HCT116 (cell line): ENCODE data around the gene ARL6IP4. TPM values are rescaled to one million over a fixed set of nuclear protein-coding genes. Genes with fewer than 3 reads are reported as not detected.
A peak's percentile ranks its signal among the peaks of the same experiment; 100 is the strongest.

Experiments
- ATAC-seq: fragments of 200-7000 bp; cut with Tn5 transposase; 2 replicates; pipeline ENCODE4 v1.9.1; 2020; ENCODE audit warnings: mild to moderate bottlenecking, moderate library complexity
- BruUV-seq: library from RNA; stranded (reverse); fragments of 400-500 nt; replicated peaks from 2 replicates; lab custom pipeline; 2021; lab: Mats Ljungman, UMichigan
- CTCF ChIA-PET: fragments of 300-600 bp; sonication (Branson Sonifier 250); formaldehyde crosslinking; loops from one replicate; lab custom pipeline; 2021; ENCODE audit warnings: antibody characterized with exemption; lab: Charles Lee
- POLR2A ChIA-PET: fragments of 300-600, 350-600 bp; sonication (Branson Sonifier 250); formaldehyde crosslinking; loops from one replicate; lab custom pipeline; 2021; ENCODE audit warnings: antibody characterized with exemption; lab: Charles Lee
- RAD21 ChIA-PET, 2 experiments: fragments of 300-600 bp; sonication (Branson Sonifier 250); formaldehyde crosslinking; loops; one replicate each; lab custom pipeline; 2023; ENCODE audit warnings: low total read pairs in 2 of 2; ENCODE audit not compliant: uncharacterized antibody in 2 of 2, unreplicated experiment in 2 of 2, low non-redundant PET in 1 of 2; lab: Charles Lee
- DNase-seq: peaks from one replicate; pipeline ENCODE4 v3.0.0-alpha.2; 2010; ENCODE audit warnings: low read depth, low spot score
- H2AFZ ChIP-seq: fragments of 200-600 bp; shearing (Covaris generic), sonication (generic); 2 replicates; pipeline ENCODE4 v1.6.1; 2017; ENCODE audit warnings: low read depth, mixed run types, mixed read lengths, antibody characterized with exemption, low read length; ENCODE audit not compliant: poor library complexity, severe bottlenecking
- H3K27ac ChIP-seq: 2 replicates; pipeline ENCODE4 v1.5.1; 2012; ENCODE audit warnings: low read depth, low read length
- H3K27me3 ChIP-seq: fragments of 200-600 bp; sonication (generic); 2 replicates; pipeline ENCODE4 v1.6.1; 2016; ENCODE audit warnings: mixed run types, low read length, mixed read lengths; ENCODE audit not compliant: insufficient read depth
- H3K36me3 ChIP-seq, 2 experiments: fragments of 200-500 bp in 1 of 2; fragments of 200-600 bp in 1 of 2; sonication (Bioruptor generic) in 1 of 2; sonication (generic) in 1 of 2; 2 replicates each; pipeline versions ENCODE4 v1.5.1 to v1.6.1; 2014 to 2016; ENCODE audit warnings: low read length in 2 of 2, inconsistent platforms in 1 of 2, mixed read lengths in 1 of 2, mixed run types in 1 of 2; ENCODE audit not compliant: insufficient read depth in 2 of 2, control insufficient read depth in 1 of 2
- H3K4me1 ChIP-seq, 2 experiments: fragments of 200-600 bp in 1 of 2; sonication (generic) in 1 of 2; 2 replicates each; pipeline versions ENCODE4 v1.5.1 to v1.6.1; 2012 to 2017; ENCODE audit warnings: low read length in 2 of 2, inconsistent platforms in 1 of 2, mild to moderate bottlenecking in 1 of 2, mixed read lengths in 1 of 2, mixed run types in 1 of 2, moderate library complexity in 1 of 2; ENCODE audit not compliant: insufficient read depth in 2 of 2, control insufficient read depth in 1 of 2
- H3K4me2 ChIP-seq: fragments of 200-600 bp; sonication (generic); 2 replicates; pipeline ENCODE4 v1.6.1; 2017; ENCODE audit warnings: mixed run types, low read length, mixed read lengths
- H3K4me3 ChIP-seq, 2 experiments: fragments of 200-600 bp in 1 of 2; sonication (generic) in 1 of 2; replicated peaks in 1 of 2; 2 replicates each; pipeline ENCODE4 v1.5.1; 2011 to 2016; ENCODE audit warnings: low read length in 2 of 2, control low read depth in 1 of 2, low read depth in 1 of 2, mild to moderate bottlenecking in 1 of 2, mixed read lengths in 1 of 2, mixed run types in 1 of 2
- H3K79me2 ChIP-seq: fragments of 200-600 bp; sonication (generic); 2 replicates; pipeline ENCODE4 v1.6.1; 2017; ENCODE audit warnings: mild to moderate bottlenecking, mixed run types, low read length, moderate library complexity, mixed read lengths; ENCODE audit not compliant: insufficient read depth
- H3K9ac ChIP-seq: fragments of 200-600 bp; sonication (generic); 2 replicates; pipeline ENCODE4 v1.6.1; 2016; ENCODE audit warnings: low read length, mixed read lengths
- H3K9me2 ChIP-seq: fragments of 200-600 bp; sonication (generic), shearing (Covaris generic); 2 replicates; pipeline ENCODE4 v1.6.1; 2017; ENCODE audit warnings: mixed run types, mild to moderate bottlenecking, moderate library complexity; ENCODE audit not compliant: insufficient read depth
- H3K9me3 ChIP-seq, 2 experiments: fragments of 200-500 bp in 1 of 2; fragments of 200-600 bp in 1 of 2; sonication (Bioruptor generic) in 1 of 2; sonication (generic) in 1 of 2; 2 replicates each; pipeline ENCODE4 v1.6.1; 2014 to 2017; ENCODE audit warnings: low read length in 2 of 2, mixed read lengths in 2 of 2, inconsistent platforms in 1 of 2, low read depth in 1 of 2, mild to moderate bottlenecking in 1 of 2, mixed run types in 1 of 2, moderate library complexity in 1 of 2; ENCODE audit not compliant: control insufficient read depth in 1 of 2, insufficient read depth in 1 of 2
- H4K20me1 ChIP-seq: fragments of 200-600 bp; sonication (generic), shearing (Covaris generic); 2 replicates; pipeline ENCODE4 v1.6.1; 2017; ENCODE audit warnings: mixed run types, mild to moderate bottlenecking, moderate library complexity; ENCODE audit not compliant: insufficient read depth
- ATF3 ChIP-seq: IDR thresholded peaks from 2 replicates; pipeline ENCODE4 v1.6.1; 2012
- CBX3 ChIP-seq: IDR thresholded peaks from 2 replicates; pipeline ENCODE4 v1.6.1; 2012; ENCODE audit warnings: low read depth
- CEBPB ChIP-seq: IDR thresholded peaks from 2 replicates; pipeline ENCODE4 v1.6.1; 2012; ENCODE audit warnings: low read depth
- CTCF ChIP-seq, 3 experiments: fragments of 200-600 bp in 1 of 3; sonication (generic) in 1 of 3; IDR thresholded peaks in 2 of 3; conservative IDR thresholded peaks in 1 of 3; 2 replicates each; pipeline ENCODE4 v1.5.1; 2012 to 2017; ENCODE audit warnings: low read depth in 2 of 3, low read length in 2 of 3, antibody characterized with exemption in 1 of 3, borderline replicate concordance in 1 of 3, control low read depth in 1 of 3, mild to moderate bottlenecking in 1 of 3, mixed read lengths in 1 of 3, mixed run types in 1 of 3, moderate library complexity in 1 of 3; ENCODE audit not compliant: insufficient read depth in 1 of 3
- EGR1 ChIP-seq: IDR thresholded peaks from 2 replicates; pipeline ENCODE4 v1.6.1; 2012; ENCODE audit warnings: low read depth
- ELF1 ChIP-seq: IDR thresholded peaks from 2 replicates; pipeline ENCODE4 v1.6.1; 2012; ENCODE audit warnings: low read depth, borderline replicate concordance
- EZH2 ChIP-seq: fragments of 200-600 bp; sonication (generic); IDR thresholded peaks from 2 replicates; pipeline ENCODE4 v1.6.1; 2017; ENCODE audit warnings: antibody characterized with exemption, mixed run types
- EZH2phosphoT487 ChIP-seq: fragments of 200-600 bp; IDR thresholded peaks from 2 replicates; pipeline ENCODE4 v1.6.1; 2018; ENCODE audit warnings: antibody characterized with exemption, borderline replicate concordance
- JUND ChIP-seq: IDR thresholded peaks from 2 replicates; pipeline ENCODE4 v1.6.1; 2012
- MAX ChIP-seq: IDR thresholded peaks from 2 replicates; pipeline ENCODE4 v1.6.1; 2012
- POLR2A ChIP-seq: IDR thresholded peaks from 2 replicates; pipeline ENCODE4 v1.7.0; 2011; ENCODE audit warnings: borderline replicate concordance; ENCODE audit not compliant: insufficient read depth, insufficient read length; ENCODE audit errors: extremely low read depth
- POLR2AphosphoS5 ChIP-seq: IDR thresholded peaks from 2 replicates; pipeline ENCODE4 v1.6.1; 2011; ENCODE audit warnings: mild to moderate bottlenecking, low read depth, low read length, moderate library complexity
- RAD21 ChIP-seq: IDR thresholded peaks from 2 replicates; pipeline ENCODE4 v1.6.1; 2012; ENCODE audit warnings: low read depth, mild to moderate bottlenecking
- SIN3A ChIP-seq: IDR thresholded peaks from 2 replicates; pipeline ENCODE4 v1.6.1; 2012; ENCODE audit warnings: low read depth
- SP1 ChIP-seq: IDR thresholded peaks from 2 replicates; pipeline ENCODE4 v1.6.1; 2012; ENCODE audit warnings: low read depth
- TCF7L2 ChIP-seq: IDR thresholded peaks from 2 replicates; pipeline ENCODE4 v1.7.0; 2011; ENCODE audit warnings: borderline replicate concordance, inconsistent platforms; ENCODE audit not compliant: insufficient read depth, insufficient read length; ENCODE audit errors: extremely low read depth
- YY1 ChIP-seq: IDR thresholded peaks from 2 replicates; pipeline ENCODE4 v1.6.1; 2011; ENCODE audit warnings: low read length, low read depth, moderate library complexity, mild to moderate bottlenecking; ENCODE audit not compliant: insufficient replicate concordance; ENCODE audit errors: extremely low read depth
- ZNF274 ChIP-seq: fragments of 200-500 bp; sonication (Bioruptor generic); IDR thresholded peaks from 2 replicates; pipeline ENCODE4 v1.6.1; 2014; ENCODE audit warnings: mild to moderate bottlenecking, low read depth, low read length, inconsistent platforms
- intact Hi-C: fragments of 100-400 bp; cut with micrococcal nuclease; formaldehyde crosslinking; loops from 2 replicates; pipeline ENCODE4 v1.10.0; 2022
- total RNA-seq: library from RNA; stranded (reverse); gene quantifications from one replicate; pipeline ENCODE4 v1.2.1, GENCODE V29; 2021; ENCODE audit not compliant: unreplicated experiment
- TF ChIP-seq, protein P1 (sequence below): IDR thresholded peaks from 2 replicates; pipeline ENCODE4 v1.6.1; 2012; ENCODE audit warnings: low read depth

Gene ARL6IP4
- total RNA-seq, 1 experiment from 2014 or later: 128 TPM

- DNase-seq: no peak
- Histone ChIP-seq H3K27ac (peak overlapping the region; percentile 87), H3K9ac (peak overlapping the region; percentile 98), H3K36me3 (peaks cover 0 to 7% of the 10 kb centered on the region in 2 experiments; a peak in 1 of 4 replicates), H2AFZ (no peak overlapping the region), H3K9me3 (no peaks in the 10 kb centered on the region), H3K4me1 (peaks cover 15 to 26% of the 10 kb centered on the region in 2 experiments), H3K27me3 (no peaks in the 10 kb centered on the region), H4K20me1 (no peaks in the 10 kb centered on the region), H3K79me2 (peaks cover 33% of the 10 kb centered on the region), H3K9me2 (no peaks in the 10 kb centered on the region), H3K4me3 (peak overlapping the region; percentile 87), H3K4me2 (peak overlapping the region; percentile 100)
- ChIA-PET POLR2A (interaction anchor here (1.2 to 2.4 kb wide), 3 partner anchors 10 to 257 kb away, joined by 4 to 19 read pairs (median 5); partner anchors contain the start of genes ABCB9, MPHOSPH9 and MTRFR), CTCF (interaction anchor here (1.9 to 2.8 kb wide), 2 partner anchors 257 to 262 kb away, joined by 7 to 9 read pairs; partner anchors contain the start of genes MPHOSPH9 and MTRFR), RAD21 (interaction anchor here in 1 of 2 experiments (1.0 kb wide), 1 partner anchor 9 kb away, joined by 4 read pairs; the partner anchor contains the start of gene ABCB9)
- BruUV-seq: no TSS peak
- ATAC-seq: no peak
- intact Hi-C loops: loop anchor here (2.0 to 10.0 kb wide), 2 partner anchors 169 to 257 kb away; partner anchors contain the start of genes MPHOSPH9 and MTRFR
- TF ChIP-seq CTCF (IDR thresholded peaks at IDR 0.05 in 2 of 3, conservative IDR thresholded peaks at IDR 0.05 in 1 of 3; ENCODE audit: borderline replicate concordance in 1 of 3, insufficient read depth in 1 of 3, low read depth in 2 of 3, low read length in 2 of 3) (no peak), MAX (no peak), YY1 (no peak), JUND (no peak), ATF3 (no peak), POLR2AphosphoS5 (no peak), SIN3A (no peak), EZH2phosphoT487 (no peak), EGR1 (no peak), RAD21 (no peak), ZNF274 (no peak), CBX3 (no peak), SP1 (no peak), POLR2A (no peak), EZH2 (no peak), CEBPB (no peak), ELF1 (no peak), TCF7L2 (no peak)
- TF ChIP-seq, protein P1, sequence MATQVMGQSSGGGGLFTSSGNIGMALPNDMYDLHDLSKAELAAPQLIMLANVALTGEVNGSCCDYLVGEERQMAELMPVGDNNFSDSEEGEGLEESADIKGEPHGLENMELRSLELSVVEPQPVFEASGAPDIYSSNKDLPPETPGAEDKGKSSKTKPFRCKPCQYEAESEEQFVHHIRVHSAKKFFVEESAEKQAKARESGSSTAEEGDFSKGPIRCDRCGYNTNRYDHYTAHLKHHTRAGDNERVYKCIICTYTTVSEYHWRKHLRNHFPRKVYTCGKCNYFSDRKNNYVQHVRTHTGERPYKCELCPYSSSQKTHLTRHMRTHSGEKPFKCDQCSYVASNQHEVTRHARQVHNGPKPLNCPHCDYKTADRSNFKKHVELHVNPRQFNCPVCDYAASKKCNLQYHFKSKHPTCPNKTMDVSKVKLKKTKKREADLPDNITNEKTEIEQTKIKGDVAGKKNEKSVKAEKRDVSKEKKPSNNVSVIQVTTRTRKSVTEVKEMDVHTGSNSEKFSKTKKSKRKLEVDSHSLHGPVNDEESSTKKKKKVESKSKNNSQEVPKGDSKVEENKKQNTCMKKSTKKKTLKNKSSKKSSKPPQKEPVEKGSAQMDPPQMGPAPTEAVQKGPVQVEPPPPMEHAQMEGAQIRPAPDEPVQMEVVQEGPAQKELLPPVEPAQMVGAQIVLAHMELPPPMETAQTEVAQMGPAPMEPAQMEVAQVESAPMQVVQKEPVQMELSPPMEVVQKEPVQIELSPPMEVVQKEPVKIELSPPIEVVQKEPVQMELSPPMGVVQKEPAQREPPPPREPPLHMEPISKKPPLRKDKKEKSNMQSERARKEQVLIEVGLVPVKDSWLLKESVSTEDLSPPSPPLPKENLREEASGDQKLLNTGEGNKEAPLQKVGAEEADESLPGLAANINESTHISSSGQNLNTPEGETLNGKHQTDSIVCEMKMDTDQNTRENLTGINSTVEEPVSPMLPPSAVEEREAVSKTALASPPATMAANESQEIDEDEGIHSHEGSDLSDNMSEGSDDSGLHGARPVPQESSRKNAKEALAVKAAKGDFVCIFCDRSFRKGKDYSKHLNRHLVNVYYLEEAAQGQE: no peak
Observed at GRCh38 chr12:122975790-122976647, 4.5 kb upstream of the ARL6IP4 start.
